IMR-90 (cell line): ENCODE measurements around the gene CTRB2. TPM values are rescaled to one million over a fixed set of nuclear protein-coding genes. Genes with fewer than 3 reads are reported as not detected.

Experiments
- ATAC-seq: fragments of 200-7000 bp; cut with Tn5 transposase; 2 replicates; pipeline ENCODE4 v1.9.1; 2020; ENCODE audit warnings: low read depth, mild to moderate bottlenecking, moderate library complexity
- BruUV-seq: library from RNA; stranded (reverse); fragments of 400-500 nt; replicated peaks from 2 replicates; lab custom pipeline; 2021; lab: Mats Ljungman, UMichigan
- CTCF ChIA-PET: fragments of 300-600 bp; formaldehyde crosslinking; extraction: SDS; loops from one replicate; lab custom pipeline; 2021; ENCODE audit warnings: antibody characterized with exemption; lab: Yijun Ruan, JAX
- POLR2A ChIA-PET: fragments of 300-600 bp; sonication (Branson Sonifier 250); formaldehyde crosslinking; loops from one replicate; lab custom pipeline; 2022; ENCODE audit warnings: antibody characterized with exemption; ENCODE audit not compliant: unreplicated experiment; lab: Charles Lee
- DNase-seq: peaks from one replicate; pipeline ENCODE4 v3.0.0; 2013
- H2AFZ ChIP-seq: replicated peaks from 2 replicates; pipeline ENCODE3; 2013; ENCODE audit warnings: low read length, mild to moderate bottlenecking; ENCODE audit not compliant: poor library complexity
- H2AK5ac ChIP-seq: 2 replicates; pipeline ENCODE4 v1.6.1; 2013; ENCODE audit warnings: low read depth, low read length, inconsistent platforms
- H2AK9ac ChIP-seq: replicated peaks from 2 replicates; pipeline ENCODE3; 2013; ENCODE audit warnings: mild to moderate bottlenecking, low read depth, low read length, moderate library complexity; ENCODE audit not compliant: poor library complexity
- H2BK120ac ChIP-seq: 2 replicates; pipeline ENCODE4 v1.6.1; 2013; ENCODE audit warnings: low read depth, low read length, inconsistent platforms
- H2BK15ac ChIP-seq: 3 replicates; pipeline ENCODE4 v1.6.1; 2013; ENCODE audit warnings: low read depth, low read length, inconsistent platforms
- H2BK20ac ChIP-seq: 2 replicates; pipeline ENCODE4 v1.6.1; 2013; ENCODE audit warnings: low read depth, mild to moderate bottlenecking, inconsistent platforms, low read length, moderate library complexity
- H2BK5ac ChIP-seq: 2 replicates; pipeline ENCODE4 v1.6.1; 2013; ENCODE audit warnings: mild to moderate bottlenecking, low read depth, low read length, inconsistent platforms; ENCODE audit not compliant: poor library complexity, severe bottlenecking
- H3K14ac ChIP-seq: replicated peaks from 2 replicates; pipeline ENCODE4 v1.6.1; 2013; ENCODE audit warnings: low read depth, low read length, inconsistent platforms
- H3K18ac ChIP-seq: 2 replicates; pipeline ENCODE4 v1.6.1; 2013; ENCODE audit warnings: low read depth, low read length, control low read depth
- H3K23ac ChIP-seq: 2 replicates; pipeline ENCODE4 v1.6.1; 2013; ENCODE audit warnings: low read depth, low read length, inconsistent platforms
- H3K27ac ChIP-seq: 2 replicates; pipeline ENCODE4 v1.5.1; 2013; ENCODE audit warnings: mild to moderate bottlenecking, control low read depth, low read length; ENCODE audit not compliant: insufficient read depth
- H3K27me3 ChIP-seq: 2 replicates; pipeline ENCODE4 v1.6.1; 2013; ENCODE audit warnings: low read length; ENCODE audit not compliant: control insufficient read depth, insufficient read depth
- H3K36me3 ChIP-seq: 2 replicates; pipeline ENCODE4 v1.6.1; 2013; ENCODE audit warnings: low read length, mixed read lengths; ENCODE audit not compliant: control insufficient read depth, insufficient read depth
- H3K4ac ChIP-seq: 2 replicates; pipeline ENCODE4 v1.6.1; 2013; ENCODE audit warnings: low read depth, low read length, inconsistent platforms
- H3K4me1 ChIP-seq: 2 replicates; pipeline ENCODE4 v1.6.1; 2013; ENCODE audit warnings: low read length, mixed read lengths; ENCODE audit not compliant: control insufficient read depth, insufficient read depth
- H3K4me2 ChIP-seq: 2 replicates; pipeline ENCODE4 v1.6.1; 2013; ENCODE audit warnings: low read depth, mild to moderate bottlenecking, control low read depth, low read length, moderate library complexity
- H3K4me3 ChIP-seq: 2 replicates; pipeline ENCODE4 v1.5.1; 2013; ENCODE audit warnings: low read depth, mild to moderate bottlenecking, control low read depth, low read length, moderate library complexity; ENCODE audit not compliant: insufficient read depth
- H3K56ac ChIP-seq: 2 replicates; pipeline ENCODE4 v1.6.1; 2013; ENCODE audit warnings: low read length, inconsistent platforms; ENCODE audit not compliant: insufficient read depth; ENCODE audit errors: extremely low read depth
- H3K79me1 ChIP-seq, 2 experiments: 2 replicates each; pipeline ENCODE4 v1.6.1; 2013; ENCODE audit warnings: low read length in 2 of 2, inconsistent platforms in 1 of 2, low read depth in 1 of 2
- H3K9ac ChIP-seq: 2 replicates; pipeline ENCODE4 v1.6.1; 2013; ENCODE audit warnings: low read depth, low read length, control low read depth
- H3K9me1 ChIP-seq: 2 replicates; pipeline ENCODE4 v1.6.1; 2013; ENCODE audit warnings: low read length, inconsistent platforms; ENCODE audit not compliant: insufficient read depth
- H3K9me3 ChIP-seq: 2 replicates; pipeline ENCODE4 v1.6.1; 2013; ENCODE audit warnings: low read length; ENCODE audit not compliant: control insufficient read depth, insufficient read depth
- H4K20me1 ChIP-seq: 2 replicates; pipeline ENCODE4 v1.6.1; 2013; ENCODE audit warnings: low read length, inconsistent platforms; ENCODE audit not compliant: insufficient read depth
- H4K5ac ChIP-seq: 2 replicates; pipeline ENCODE4 v1.6.1; 2013; ENCODE audit warnings: mild to moderate bottlenecking, low read depth, low read length, control low read depth
- H4K8ac ChIP-seq, 2 experiments: 2 replicates each; pipeline ENCODE4 v1.6.1; 2013; ENCODE audit warnings: low read depth in 2 of 2, low read length in 2 of 2, control low read depth in 1 of 2, inconsistent platforms in 1 of 2
- H4K91ac ChIP-seq: 2 replicates; pipeline ENCODE4 v1.6.1; 2013; ENCODE audit warnings: low read depth, low read length, inconsistent platforms; ENCODE audit not compliant: insufficient read depth
- CHD1 ChIP-seq: IDR thresholded peaks from 2 replicates; pipeline ENCODE4 v1.6.1; 2012; ENCODE audit warnings: low read depth, low read length, improper control_type of control experiment
- CTCF ChIP-seq: conservative IDR thresholded peaks from 2 replicates; pipeline ENCODE4 v1.5.1; 2012; ENCODE audit warnings: mild to moderate bottlenecking, low read depth, low read length, improper control_type of control experiment
- MAFK ChIP-seq: IDR thresholded peaks from 2 replicates; pipeline ENCODE4 v1.6.1; 2012; ENCODE audit warnings: low read depth, low read length, improper control_type of control experiment
- MAZ ChIP-seq: IDR thresholded peaks from 2 replicates; pipeline ENCODE4 v1.6.1; 2012; ENCODE audit warnings: low read depth, mild to moderate bottlenecking, low read length, improper control_type of control experiment, moderate library complexity, borderline replicate concordance
- MXI1 ChIP-seq: IDR thresholded peaks from 2 replicates; pipeline ENCODE4 v1.6.1; 2012; ENCODE audit warnings: low read depth, mild to moderate bottlenecking, low read length, moderate library complexity, borderline replicate concordance
- NFE2L2 ChIP-seq: fragments of 150-350 bp; IDR thresholded peaks from 2 replicates; pipeline ENCODE4 v1.6.1; 2016; ENCODE audit warnings: low read depth, mild to moderate bottlenecking, low read length
- RAD21 ChIP-seq: IDR thresholded peaks from 2 replicates; pipeline ENCODE4 v1.6.1; 2012; ENCODE audit warnings: low read length, improper control_type of control experiment
- RFX5 ChIP-seq: IDR thresholded peaks from 2 replicates; pipeline ENCODE4 v1.8.0; 2012; ENCODE audit warnings: low read depth, mild to moderate bottlenecking, low read length, moderate library complexity
- USF2 ChIP-seq: fragments of 150-350 bp; IDR thresholded peaks from 2 replicates; pipeline ENCODE4 v1.6.1; 2017; ENCODE audit warnings: mild to moderate bottlenecking, antibody characterized with exemption, low read length, low read depth
- WGBS, 2 experiments: methylation state at CpG; one replicate each; pipeline versions ENCODE4 v1.1.5 to v1.1.7; 2013; ENCODE audit warnings: missing lambda C conversion rate in 2 of 2; ENCODE audit not compliant: insufficient read length in 1 of 2; ENCODE audit errors: extremely low coverage in 2 of 2; 5-methylcytosine and 5-hydroxymethylcytosine counted together
- dilution Hi-C: fragments of 300-500 bp; cut with HindIII; formaldehyde crosslinking; loops from one replicate; pipeline ENCODE4 v1.14.3; 2018; ENCODE audit warnings: low sequenced_read_pairs; ENCODE audit not compliant: unreplicated experiment
- in situ Hi-C: fragments of 300-500 bp; cut with MboI; formaldehyde crosslinking; loops from 3 replicates; pipeline ENCODE4 v1.14.3; 2019; ENCODE audit warnings: low sequenced_read_pairs, inconsistent platforms, mixed read lengths
- intact Hi-C: fragments of 100-400 bp; cut with micrococcal nuclease; formaldehyde crosslinking; loops from 2 replicates; pipeline ENCODE4 v1.10.0; 2022
- polyA plus RNA-seq, 3 experiments: library from polyadenylated mRNA; depleted of rRNA; stranded (reverse); fragments of >200 nt; gene quantifications; 2 replicates each; pipeline ENCODE4 v1.2.3, GENCODE V29; 2012; ENCODE audit warnings: low replicate concordance in 1 of 3
- total RNA-seq: library from RNA; depleted of rRNA; stranded (reverse); fragments of >200 nt; gene quantifications from 2 replicates; pipeline ENCODE4 v1.2.3, GENCODE V29; 2012

Gene CTRB2
- total and polyA plus RNA-seq, 2 of the 4 experiments (the other 2 are of a cell fraction), result not detected

- Histone ChIP-seq H3K27me3 (no peaks in the 10 kb centered on the region), H2AFZ (no peak overlapping the region), H3K36me3 (peaks cover 10% of the 10 kb centered on the region; the same call in 1 of the 2 replicates), H3K18ac (no peak overlapping the region; the same call in 1 of the 2 replicates), H3K4me2 (no peak overlapping the region; the same call in 1 of the 2 replicates), H3K14ac (peak overlapping the region; percentile 77), H2BK15ac (peak overlapping the region; percentile 96; the same call in 1 of the 3 replicates), H4K91ac (peak overlapping the region; percentile 98), H3K79me1 (peaks cover 4 to 55% of the 10 kb centered on the region in 2 experiments; a peak in 3 of 4 replicates), H3K9ac (peak overlapping the region; percentile 16; the same call in 1 of the 2 replicates), H4K20me1 (peaks cover 73% of the 10 kb centered on the region), H3K56ac (no peak overlapping the region), H3K27ac (peak overlapping the region; percentile 93), H3K9me1 (peaks cover 48% of the 10 kb centered on the region), H2BK20ac (no peak overlapping the region), H3K23ac (peak overlapping the region; percentile 90), H4K5ac (no peak overlapping the region), H4K8ac (peak overlapping the region; percentile 89 to 95; a peak in 2 of 4 replicates), H2BK5ac (peak overlapping the region; percentile 98), H2AK9ac (peak overlapping the region; percentile 66), H2BK120ac (peak overlapping the region; percentile 95), H3K4me1 (peaks cover 62% of the 10 kb centered on the region), H3K4ac (peak overlapping the region; percentile 100), H2AK5ac (peak overlapping the region; percentile 99), H3K9me3 (no peaks in the 10 kb centered on the region), H3K4me3 (no peak overlapping the region)
- CTCF ChIA-PET, result no interaction called here
- DNase-seq (no peak), ATAC-seq (no peak)
- in situ Hi-C loops, result no loop called here
- TF ChIP-seq RAD21 (no peak), MXI1 (no peak), NFE2L2 (no peak), USF2 (no peak), MAFK (no peak), RFX5 (no peak), CHD1 (no peak), CTCF (no peak), MAZ (no peak)
- dilution Hi-C loops, result no loop called here
- POLR2A ChIA-PET, result no interaction called here
- intact Hi-C loops, result no loop called here
- 77% methylated on average over 8 of the region's 13 CpGs; no CpG with 5 or more reads in 1 of the 2 experiments for WGBS, 2 experiments
- no TSS peak for BruUV-seq
Observed at GRCh38 chr16:75247249-75247648, 40.3 kb upstream of the CTRB2 start.
